HEK293 (cell line): ENCODE measurements around the gene SCN3A.

Experiments
- CTCF ChIA-PET: fragments of 350-600 bp; formaldehyde crosslinking; extraction: SDS; loops from one replicate; lab custom pipeline; 2021; ENCODE audit warnings: antibody characterized with exemption; lab: Yijun Ruan, JAX
- POLR2A ChIA-PET: fragments of 300-600 bp; formaldehyde crosslinking; extraction: SDS; loops from one replicate; lab custom pipeline; 2020; ENCODE audit warnings: antibody characterized with exemption, inconsistent platforms; lab: Yijun Ruan, JAX
- H3K27ac ChIP-seq: fragments of 200-500 bp; sonication (Bioruptor generic); 2 replicates; pipeline ENCODE4 v1.5.1; 2014; ENCODE audit warnings: low read depth, low read length, control low read depth, inconsistent platforms; ENCODE audit errors: extremely low read depth
- H3K36me3 ChIP-seq, 2 experiments: fragments of 200-500 bp in 1 of 2; sonication (Bioruptor generic) in 1 of 2; 1 replicate in 1 of 2; 2 replicates in 1 of 2; pipeline ENCODE4 v1.5.1; 2014 to 2017; ENCODE audit warnings: inconsistent platforms in 2 of 2, low read length in 2 of 2; ENCODE audit not compliant: control insufficient read depth in 2 of 2, insufficient read depth in 1 of 2
- H3K4me1 ChIP-seq: fragments of 200-500 bp; sonication (Bioruptor generic); 2 replicates; pipeline ENCODE4 v1.5.1; 2014; ENCODE audit warnings: mild to moderate bottlenecking, low read length, inconsistent platforms; ENCODE audit not compliant: control insufficient read depth, insufficient read depth
- H3K4me3 ChIP-seq: 2 replicates; pipeline ENCODE4 v1.5.1; 2011; ENCODE audit warnings: low read depth, mild to moderate bottlenecking, control low read depth, low read length, moderate library complexity
- H3K9me3 ChIP-seq: fragments of 200-500 bp; sonication (Bioruptor generic); 2 replicates; pipeline ENCODE4 v1.5.1; 2014; ENCODE audit warnings: low read depth, low read length, inconsistent platforms; ENCODE audit not compliant: control insufficient read depth, insufficient read depth
- HIC1 ChIP-seq: fragments of 450-650 bp; formaldehyde crosslinking; IDR thresholded peaks from 2 replicates; pipeline ENCODE4 v1.5.1; 2016; ENCODE audit warnings: missing biosample characterization, missing genetic modification characterization
- INSM2 ChIP-seq: fragments of 450-650 bp; formaldehyde crosslinking; IDR thresholded peaks from 2 replicates; pipeline ENCODE4 v1.5.1; 2016; ENCODE audit warnings: missing biosample characterization, missing genetic modification characterization
- REST ChIP-seq: fragments of 450-650 bp; formaldehyde crosslinking; IDR thresholded peaks from 2 replicates; pipeline ENCODE4 v1.5.1; 2016; ENCODE audit warnings: missing biosample characterization, missing genetic modification characterization
- ZBTB17 ChIP-seq: fragments of 450-650 bp; formaldehyde crosslinking; IDR thresholded peaks from 2 replicates; pipeline ENCODE4 v1.5.1; 2016; ENCODE audit warnings: missing biosample characterization, missing genetic modification characterization
- ZNF157 ChIP-seq: fragments of 450-650 bp; formaldehyde crosslinking; IDR thresholded peaks from 2 replicates; pipeline ENCODE4 v1.5.1; 2016; ENCODE audit warnings: missing biosample characterization, missing genetic modification characterization
- ZNF214 ChIP-seq: fragments of 450-650 bp; formaldehyde crosslinking; IDR thresholded peaks from 2 replicates; pipeline ENCODE4 v1.5.1; 2017; ENCODE audit warnings: missing biosample characterization, mild to moderate bottlenecking, missing genetic modification characterization, borderline replicate concordance
- ZNF23 ChIP-seq: fragments of 450-650 bp; formaldehyde crosslinking; IDR thresholded peaks from 2 replicates; pipeline ENCODE4 v1.5.1; 2016; ENCODE audit warnings: missing biosample characterization, missing genetic modification characterization, borderline replicate concordance
- ZNF350 ChIP-seq: fragments of 450-650 bp; formaldehyde crosslinking; IDR thresholded peaks from 2 replicates; pipeline ENCODE4 v1.5.0; 2017; ENCODE audit warnings: missing biosample characterization, mild to moderate bottlenecking, missing genetic modification characterization
- ZNF391 ChIP-seq: fragments of 450-650 bp; formaldehyde crosslinking; IDR thresholded peaks from 2 replicates; pipeline ENCODE4 v1.5.1; 2016; ENCODE audit warnings: low read depth, missing biosample characterization, missing genetic modification characterization, borderline replicate concordance
- ZNF426 ChIP-seq: fragments of 450-650 bp; formaldehyde crosslinking; IDR thresholded peaks from 2 replicates; pipeline ENCODE4 v1.5.1; 2017; ENCODE audit warnings: missing biosample characterization, missing genetic modification characterization, mild to moderate bottlenecking, inconsistent platforms, moderate library complexity
- ZNF521 ChIP-seq: fragments of 450-650 bp; formaldehyde crosslinking; IDR thresholded peaks from 2 replicates; pipeline ENCODE4 v1.5.1; 2017; ENCODE audit warnings: missing biosample characterization, mild to moderate bottlenecking, missing genetic modification characterization
- ZNF555 ChIP-seq: fragments of 450-650 bp; formaldehyde crosslinking; conservative IDR thresholded peaks from 2 replicates; pipeline ENCODE4 v1.5.1; 2017; ENCODE audit warnings: missing biosample characterization, mild to moderate bottlenecking, missing genetic modification characterization, inconsistent platforms
- ZNF580 ChIP-seq: fragments of 450-650 bp; formaldehyde crosslinking; IDR thresholded peaks from 2 replicates; pipeline ENCODE4 v1.5.1; 2016; ENCODE audit warnings: missing biosample characterization, missing genetic modification characterization
- ZNF645 ChIP-seq: fragments of 450-650 bp; formaldehyde crosslinking; IDR thresholded peaks from 2 replicates; pipeline ENCODE4; 2016; ENCODE audit warnings: missing biosample characterization, missing genetic modification characterization
- ZNF747 ChIP-seq: fragments of 450-650 bp; formaldehyde crosslinking; IDR thresholded peaks from 2 replicates; pipeline ENCODE4 v1.5.1; 2016; ENCODE audit warnings: missing biosample characterization, missing genetic modification characterization

The SCN3A gene

GRCh38 chr2:165238295-165238694, 34.4 kb upstream of the SCN3A start:
- CTCF ChIA-PET: interaction anchor here (0.6 to 2.3 kb wide), 19 partner anchors 9 to 636 kb away, joined by 3 to 27 read pairs (median 6); no protein-coding TSS in a partner anchor

GRCh38 chr2:165237056-165237455, 33.2 kb upstream of the SCN3A start:
- CTCF ChIA-PET: interaction anchor here (0.7 to 2.1 kb wide), 4 partner anchors 13 to 1086 kb away, joined by 3 to 9 read pairs (median 5); no protein-coding TSS in a partner anchor
- no peaks in the 10 kb centered on the region for H3K36me3 ChIP-seq
- TF ChIP-seq ZNF555 (tag by site-specific recombination): no peak
- no peak for TF ChIP-seq ZNF350
- TF ChIP-seq ZNF747 (tag by site-specific recombination): no peak
- no peak for TF ChIP-seq HIC1 (tag by site-specific recombination)
- no peak for TF ChIP-seq ZNF521 (tag by site-specific recombination)
- TF ChIP-seq ZNF23 (tag by site-specific recombination): no peak
- TF ChIP-seq ZNF157 (tag by site-specific recombination): no peak
- TF ChIP-seq ZNF645 (tag by site-specific recombination): no peak
- no peak for TF ChIP-seq ZNF580 (tag by site-specific recombination)
- TF ChIP-seq ZBTB17 (tag by site-specific recombination): no peak
- no peak for TF ChIP-seq ZNF391 (tag by site-specific recombination)
- TF ChIP-seq INSM2 (tag by site-specific recombination): no peak
- TF ChIP-seq ZNF426 (tag by site-specific recombination): no peak

More at GRCh38 chr2:165238295-165238694, 34.4 kb upstream of the SCN3A start:
- Histone ChIP-seq H3K27ac (no peak overlapping the region), H3K4me3 (no peak overlapping the region), H3K4me1 (no peaks in the 10 kb centered on the region), H3K36me3 (no peaks in the 10 kb centered on the region), H3K9me3 (no peaks in the 10 kb centered on the region)
- no peak for TF ChIP-seq ZNF214
- TF ChIP-seq REST (tag by site-specific recombination): peak; percentile 93
- POLR2A ChIA-PET: no interaction called here

More at GRCh38 chr2:165237056-165237455, 33.2 kb upstream of the SCN3A start:
- Histone ChIP-seq H3K4me3 (no peak overlapping the region), H3K9me3 (no peaks in the 10 kb centered on the region), H3K27ac (no peak overlapping the region), H3K4me1 (no peaks in the 10 kb centered on the region)
- POLR2A ChIA-PET: no interaction called here
